ENCODE data around the gene RIMBP2. TPM values are rescaled to one million over a fixed set of nuclear protein-coding genes. Genes with fewer than 3 reads are reported as not detected.

Gene RIMBP2
- total RNA-seq, 1 experiment from 2014 or later, result 0.95 TPM

DNA sequence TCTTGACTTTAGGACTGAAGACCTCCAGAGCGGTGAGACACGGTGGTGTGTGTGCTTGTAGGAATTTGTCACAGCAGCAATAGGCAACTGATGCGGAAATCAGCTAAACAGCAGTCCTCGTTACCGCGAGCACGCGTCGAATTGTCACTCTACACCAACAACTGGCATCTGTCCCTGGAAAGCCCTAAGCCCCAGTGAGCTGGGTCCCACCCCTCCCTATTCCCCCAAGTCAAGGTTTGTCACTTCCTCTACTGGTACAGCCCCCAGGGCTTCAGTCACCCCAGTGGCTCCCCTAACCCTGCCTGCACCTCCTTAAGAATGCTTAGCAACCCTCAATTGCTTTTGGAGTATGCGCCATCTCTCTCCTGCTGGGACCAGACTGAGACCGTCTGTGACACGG is 204.8 kb downstream of the RIMBP2 start:
- Histone ChIP-seq H3K27ac (ENCODE audit: low read depth, low read length, poor library complexity, severe bottlenecking) (no peak overlapping the region), H3K9me3 (ENCODE audit: low read depth, low read length, poor library complexity, severe bottlenecking) (no peaks in the 10 kb centered on the region), H3K27me3 (replicated peaks; ENCODE audit: insufficient read depth, low read depth, low read length, poor library complexity) (peaks cover 20% of the 10 kb centered on the region), H3K36me3 (ENCODE audit: insufficient read depth, low read length, poor library complexity, severe bottlenecking) (no peaks in the 10 kb centered on the region), H3K4me1 (ENCODE audit: insufficient read depth, low read length, poor library complexity, severe bottlenecking) (no peaks in the 10 kb centered on the region), H3K4me3 (ENCODE audit: low read depth, low read length, poor library complexity, severe bottlenecking) (no peak overlapping the region)
- TF ChIP-seq CTCF (conservative IDR thresholded peaks at IDR 0.05; ENCODE audit: low read depth, low read length), result no peak
- TF ChIP-seq EZH2 (IDR thresholded peaks at IDR 0.05; ENCODE audit: borderline replicate concordance, low read depth, low read length, poor library complexity, severe bottlenecking), result no peak
- intact Hi-C loops (cut with micrococcal nuclease; ENCODE audit: unreplicated experiment), result no loop called here
- no TSS peak for BruUV-seq (replicated peaks)
- DNase-seq (ENCODE audit: low spot score), result no peak
- POLR2A ChIA-PET (ENCODE audit: low non-redundant PET), result no interaction called here
- CTCF ChIA-PET, result no interaction called here

DNA sequence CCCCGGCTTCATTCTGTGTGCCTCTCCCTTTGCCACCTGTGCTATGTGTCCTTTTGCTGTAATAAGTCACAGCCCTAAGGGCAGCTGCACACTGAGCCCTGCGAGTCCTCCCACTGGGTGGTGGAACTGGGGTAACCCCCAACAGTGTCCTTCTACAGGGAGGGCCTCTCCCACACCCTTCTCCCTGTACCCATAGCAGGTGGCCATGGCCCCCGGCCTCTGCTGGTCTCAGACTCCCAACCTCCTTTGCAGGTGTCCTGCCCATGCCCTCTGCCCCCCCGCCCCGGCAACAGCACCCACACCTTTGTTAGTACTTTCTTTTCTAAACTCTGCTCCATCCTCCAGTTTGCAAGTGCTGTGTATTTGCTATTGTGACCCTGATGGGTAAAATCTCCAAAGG is 206.6 kb downstream of the RIMBP2 start:
- H3K27ac ChIP-seq (ENCODE audit: low read depth, low read length, poor library complexity, severe bottlenecking), result no peak overlapping the region
- H3K36me3 ChIP-seq (ENCODE audit: insufficient read depth, low read length, poor library complexity, severe bottlenecking), result no peaks in the 10 kb centered on the region
- CTCF ChIA-PET, result no interaction called here
- no peak for DNase-seq (ENCODE audit: low spot score)
- H3K9me3 ChIP-seq (ENCODE audit: low read depth, low read length, poor library complexity, severe bottlenecking), result no peaks in the 10 kb centered on the region
- POLR2A ChIA-PET (ENCODE audit: low non-redundant PET), result no interaction called here
- H3K27me3 ChIP-seq (replicated peaks; ENCODE audit: insufficient read depth, low read depth, low read length, poor library complexity), result peaks cover 20% of the 10 kb centered on the region
- H3K4me3 ChIP-seq (ENCODE audit: low read depth, low read length, poor library complexity, severe bottlenecking), result no peak overlapping the region
- H3K4me1 ChIP-seq (ENCODE audit: insufficient read depth, low read length, poor library complexity, severe bottlenecking), result no peaks in the 10 kb centered on the region
- no peak for TF ChIP-seq CTCF (conservative IDR thresholded peaks at IDR 0.05; ENCODE audit: low read depth, low read length)
- TF ChIP-seq EZH2 (IDR thresholded peaks at IDR 0.05; ENCODE audit: borderline replicate concordance, low read depth, low read length, poor library complexity, severe bottlenecking), result no peak
- no TSS peak for BruUV-seq (replicated peaks)
- intact Hi-C loops (cut with micrococcal nuclease; ENCODE audit: unreplicated experiment), result no loop called here

GRCh38 chr12:130508847-130509246 is 207.3 kb downstream of the RIMBP2 start:
- Histone ChIP-seq H3K9me3 (ENCODE audit: low read depth, low read length, poor library complexity, severe bottlenecking) (no peaks in the 10 kb centered on the region), H3K4me3 (ENCODE audit: low read depth, low read length, poor library complexity, severe bottlenecking) (no peak overlapping the region), H3K27ac (ENCODE audit: low read depth, low read length, poor library complexity, severe bottlenecking) (no peak overlapping the region), H3K27me3 (replicated peaks; ENCODE audit: insufficient read depth, low read depth, low read length, poor library complexity) (peaks cover 17% of the 10 kb centered on the region), H3K4me1 (ENCODE audit: insufficient read depth, low read length, poor library complexity, severe bottlenecking) (no peaks in the 10 kb centered on the region), H3K36me3 (ENCODE audit: insufficient read depth, low read length, poor library complexity, severe bottlenecking) (no peaks in the 10 kb centered on the region)
- TF ChIP-seq EZH2 (IDR thresholded peaks at IDR 0.05; ENCODE audit: borderline replicate concordance, low read depth, low read length, poor library complexity, severe bottlenecking) (no peak), CTCF (conservative IDR thresholded peaks at IDR 0.05; ENCODE audit: low read depth, low read length) (no peak)
- intact Hi-C loops (cut with micrococcal nuclease; ENCODE audit: unreplicated experiment), result no loop called here
- ChIA-PET POLR2A (ENCODE audit: low non-redundant PET) (no interaction called here), CTCF (no interaction called here)
- BruUV-seq (replicated peaks), result no TSS peak
- DNase-seq (ENCODE audit: low spot score), result no peak
